Smooth muscle cell (in vitro differentiated cells): Measurements from ENCODE around the gene TRIM26. TPM values are rescaled to one million over a fixed set of nuclear protein-coding genes. Genes with fewer than 3 reads are reported as not detected.

Source experiments
- DNase-seq: peaks from one replicate; lab custom pipeline; 2025; ENCODE audit not compliant: unreplicated experiment; lab: John Stamatoyannopoulos, UW
- H2AFZ ChIP-seq: fragments of 200-600 bp; sonication (generic); 2 replicates; pipeline ENCODE4 v1.6.0; 2016; ENCODE audit warnings: antibody characterized with exemption, low read depth, mild to moderate bottlenecking
- H3F3A ChIP-seq: fragments of 200-600 bp; sonication (generic); 2 replicates; pipeline ENCODE4 v1.6.0; 2017; ENCODE audit warnings: antibody characterized with exemption, low read depth
- H3K27ac ChIP-seq: fragments of 200-600 bp; sonication (generic); 2 replicates; pipeline ENCODE4 v1.5.1; 2016; ENCODE audit warnings: low read depth, mild to moderate bottlenecking
- H3K27me3 ChIP-seq: fragments of 200-600 bp; sonication (generic); 2 replicates; pipeline ENCODE4 v1.6.1; 2016; ENCODE audit warnings: low read depth, mild to moderate bottlenecking
- H3K36me3 ChIP-seq: fragments of 200-600 bp; sonication (generic); 2 replicates; pipeline ENCODE4 v1.5.1; 2016; ENCODE audit warnings: low read depth
- H3K4me1 ChIP-seq: fragments of 200-600 bp; sonication (generic); 2 replicates; pipeline ENCODE4 v1.5.1; 2016; ENCODE audit warnings: low read depth
- H3K4me2 ChIP-seq: fragments of 200-600 bp; sonication (generic); 2 replicates; pipeline ENCODE4 v1.6.0; 2016; ENCODE audit warnings: mild to moderate bottlenecking
- H3K4me3 ChIP-seq: fragments of 200-600 bp; sonication (generic); 2 replicates; pipeline ENCODE4 v1.5.1; 2016; ENCODE audit warnings: mild to moderate bottlenecking
- H3K79me2 ChIP-seq: fragments of 200-600 bp; sonication (generic); 2 replicates; pipeline ENCODE4 v1.6.0; 2016; ENCODE audit warnings: low read depth, mild to moderate bottlenecking
- H3K9ac ChIP-seq: fragments of 200-600 bp; sonication (generic); 2 replicates; pipeline ENCODE4 v1.6.0; 2016; ENCODE audit warnings: low read depth
- H3K9me3 ChIP-seq: fragments of 200-600 bp; sonication (generic); replicated peaks from 2 replicates; pipeline ENCODE4 v1.5.1; 2016; ENCODE audit warnings: low read depth
- H4K20me1 ChIP-seq: fragments of 200-600 bp; sonication (generic); 2 replicates; pipeline ENCODE4 v1.6.0; 2016; ENCODE audit warnings: low read depth
- WGBS: methylation state at CpG from one replicate; pipeline ENCODE4 v1.1.7; 2016; ENCODE audit warnings: low lambda C conversion rate; 5-methylcytosine and 5-hydroxymethylcytosine counted together
- polyA plus RNA-seq: library from polyadenylated mRNA; unstranded; fragments of >200 nt; fragmentation: Nextera tagmentation; extraction: Ambion mirVana; gene quantifications from 2 replicates; pipeline ENCODE4 v1.2.1, GENCODE V29; 2016
- total RNA-seq: library from RNA; depleted of rRNA; stranded (reverse); fragments of >200 nt; gene quantifications from 2 replicates; pipeline ENCODE4 v1.2.3, GENCODE V29; 2014
- TF ChIP-seq, protein P1 (sequence below): fragments of 200-600 bp; sonication (generic); IDR thresholded peaks from 2 replicates; pipeline ENCODE4 v1.5.1; 2017; ENCODE audit warnings: borderline replicate concordance, mild to moderate bottlenecking, antibody characterized with exemption; ENCODE audit not compliant: insufficient read depth, poor library complexity, severe bottlenecking

Gene TRIM26
- total and polyA plus RNA-seq, 2 experiments from 2014 or later, result 17.1 to 21.3 TPM

DNA sequence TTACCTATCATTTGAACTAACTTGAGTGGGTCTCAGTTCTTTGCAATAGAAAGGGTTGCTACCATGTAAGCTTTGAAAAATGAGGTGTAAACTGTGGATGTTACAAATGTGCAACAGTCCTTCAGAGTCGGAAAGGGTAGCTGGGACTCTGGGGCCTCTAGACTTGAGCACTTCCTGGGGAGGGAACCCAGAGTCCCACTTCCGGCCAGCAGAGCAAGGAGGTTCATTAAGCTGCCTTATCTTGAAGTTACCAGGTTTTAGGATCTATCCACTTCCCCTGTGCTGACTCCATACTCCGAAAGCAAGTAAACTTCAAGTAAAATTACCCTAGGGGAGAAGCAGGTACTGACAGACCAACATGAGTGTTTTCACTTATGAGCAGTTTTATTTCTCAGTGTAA lies 61.6 kb downstream of the TRIM26 start:
- Histone ChIP-seq H4K20me1 (no peaks in the 10 kb centered on the region), H3K9ac (no peak overlapping the region), H3K27me3 (peaks cover 29% of the 10 kb centered on the region), H3K79me2 (no peaks in the 10 kb centered on the region), H3K4me1 (no peaks in the 10 kb centered on the region), H3K9me3 (no peaks in the 10 kb centered on the region), H3F3A (no peaks in the 10 kb centered on the region), H3K4me3 (no peak overlapping the region), H3K4me2 (no peak overlapping the region), H3K27ac (no peak overlapping the region), H2AFZ (no peak overlapping the region), H3K36me3 (no peaks in the 10 kb centered on the region)
- WGBS, result 85% methylated on average over 3 of the region's 3 CpGs
- TF ChIP-seq, protein P1, sequence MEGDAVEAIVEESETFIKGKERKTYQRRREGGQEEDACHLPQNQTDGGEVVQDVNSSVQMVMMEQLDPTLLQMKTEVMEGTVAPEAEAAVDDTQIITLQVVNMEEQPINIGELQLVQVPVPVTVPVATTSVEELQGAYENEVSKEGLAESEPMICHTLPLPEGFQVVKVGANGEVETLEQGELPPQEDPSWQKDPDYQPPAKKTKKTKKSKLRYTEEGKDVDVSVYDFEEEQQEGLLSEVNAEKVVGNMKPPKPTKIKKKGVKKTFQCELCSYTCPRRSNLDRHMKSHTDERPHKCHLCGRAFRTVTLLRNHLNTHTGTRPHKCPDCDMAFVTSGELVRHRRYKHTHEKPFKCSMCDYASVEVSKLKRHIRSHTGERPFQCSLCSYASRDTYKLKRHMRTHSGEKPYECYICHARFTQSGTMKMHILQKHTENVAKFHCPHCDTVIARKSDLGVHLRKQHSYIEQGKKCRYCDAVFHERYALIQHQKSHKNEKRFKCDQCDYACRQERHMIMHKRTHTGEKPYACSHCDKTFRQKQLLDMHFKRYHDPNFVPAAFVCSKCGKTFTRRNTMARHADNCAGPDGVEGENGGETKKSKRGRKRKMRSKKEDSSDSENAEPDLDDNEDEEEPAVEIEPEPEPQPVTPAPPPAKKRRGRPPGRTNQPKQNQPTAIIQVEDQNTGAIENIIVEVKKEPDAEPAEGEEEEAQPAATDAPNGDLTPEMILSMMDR, result no peak
- no peak for DNase-seq

DNA sequence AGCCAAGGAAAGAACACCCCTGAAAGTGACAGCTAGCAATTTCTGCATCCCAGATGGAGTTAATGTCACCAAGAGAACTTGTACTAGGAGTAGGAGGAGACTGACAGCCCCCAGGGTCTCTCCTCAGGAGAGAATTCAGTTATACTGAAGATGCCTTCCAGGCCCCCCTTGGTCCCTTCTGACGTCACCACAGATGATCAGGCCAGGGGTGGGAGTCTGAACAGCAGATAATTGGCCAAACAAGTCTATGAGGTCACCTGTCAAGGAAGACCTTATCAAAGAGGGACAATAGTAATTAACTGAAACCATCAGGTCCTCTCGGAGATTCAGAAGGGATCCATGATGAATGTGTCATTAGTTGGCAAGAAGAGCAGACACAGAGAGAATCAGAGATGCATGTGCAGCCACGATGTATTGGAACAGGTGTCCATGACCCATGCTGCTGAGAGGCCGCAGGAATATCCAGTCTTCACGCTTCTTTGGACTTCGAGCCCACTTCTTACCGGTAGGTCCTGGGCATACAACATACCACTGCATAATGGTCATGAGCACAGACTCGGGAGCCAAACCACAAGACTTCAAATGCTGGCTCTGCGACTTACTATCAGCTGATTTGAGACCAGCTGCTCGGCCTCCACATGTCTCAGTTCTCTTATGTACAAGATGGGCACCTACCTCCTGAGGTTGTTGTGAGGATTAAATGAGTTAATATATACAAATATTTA lies 62.4 kb downstream of the TRIM26 start:
- WGBS, result 84% methylated on average over 10 of the region's 10 CpGs
- no peak for DNase-seq

DNA sequence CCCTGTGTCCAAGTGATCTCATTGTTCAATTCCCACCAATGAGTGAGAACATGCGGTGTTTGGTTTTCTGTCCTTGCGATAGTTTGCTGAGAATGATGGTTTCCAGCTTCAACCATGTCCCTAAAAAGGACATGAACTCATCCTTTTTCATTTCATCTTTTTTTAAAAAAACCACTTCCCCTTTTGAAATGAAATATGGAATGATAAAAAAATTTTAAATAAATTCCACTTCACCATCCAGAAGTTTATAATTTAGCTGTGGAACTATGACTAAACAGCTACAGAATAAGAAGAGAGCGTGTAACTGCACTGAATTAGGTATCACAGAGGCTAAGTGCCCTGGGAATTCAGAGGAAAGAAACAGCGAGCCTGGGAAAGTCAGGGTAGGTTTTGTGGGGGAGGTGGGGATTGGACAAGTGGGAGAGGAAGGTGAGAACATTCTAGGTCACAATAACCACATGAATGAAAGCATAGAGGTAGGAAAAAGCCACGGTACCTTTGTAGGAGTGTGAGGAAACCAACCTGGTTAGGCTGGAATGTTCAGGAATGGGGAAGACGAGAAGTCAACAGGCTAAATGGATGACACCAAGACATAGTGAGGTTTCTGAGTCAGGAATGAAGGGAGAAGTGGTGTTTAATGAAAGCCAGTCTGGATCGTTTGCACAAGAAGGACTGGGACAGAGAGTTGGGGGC lies 63.2 kb downstream of the TRIM26 start:
- Histone ChIP-seq H3K9me3 (no peaks in the 10 kb centered on the region), H3K4me2 (no peak overlapping the region), H3K27ac (no peak overlapping the region), H3K9ac (no peak overlapping the region), H3F3A (no peaks in the 10 kb centered on the region), H4K20me1 (no peaks in the 10 kb centered on the region), H3K36me3 (no peaks in the 10 kb centered on the region), H3K4me1 (no peaks in the 10 kb centered on the region), H3K27me3 (peaks cover 40% of the 10 kb centered on the region), H2AFZ (no peak overlapping the region), H3K79me2 (no peaks in the 10 kb centered on the region), H3K4me3 (no peak overlapping the region)
- WGBS, result 74% methylated on average over 7 of the region's 7 CpGs
- TF ChIP-seq, protein P1, result no peak
- DNase-seq, result no peak

More for the DNA sequence above, 62.4 kb downstream of the TRIM26 start:
- no peaks in the 10 kb centered on the region for H3K9me3 ChIP-seq
- H3K79me2 ChIP-seq, result no peaks in the 10 kb centered on the region
- no peak overlapping the region for H3K27ac ChIP-seq
- no peak overlapping the region for H3K4me2 ChIP-seq
- TF ChIP-seq, protein P1, result no peak
- H3K9ac ChIP-seq, result no peak overlapping the region
- no peaks in the 10 kb centered on the region for H3K36me3 ChIP-seq
- no peak overlapping the region for H3K4me3 ChIP-seq
- H4K20me1 ChIP-seq, result no peaks in the 10 kb centered on the region
- no peak overlapping the region for H2AFZ ChIP-seq
- H3K27me3 ChIP-seq, result peaks cover 31% of the 10 kb centered on the region
- no peaks in the 10 kb centered on the region for H3F3A ChIP-seq
- H3K4me1 ChIP-seq, result no peaks in the 10 kb centered on the region
